Measurements from ENCODE around the gene SKIDA1.

Gene SKIDA1

GRCh38 chr10:21482821-21483220 is 42.7 kb downstream of the SKIDA1 start:
- DNase-seq (ENCODE audit: low spot score) = no peak

GRCh38 chr10:21481407-21481806 is 44.1 kb downstream of the SKIDA1 start:
- DNase-seq (ENCODE audit: low spot score) = no peak

DNA sequence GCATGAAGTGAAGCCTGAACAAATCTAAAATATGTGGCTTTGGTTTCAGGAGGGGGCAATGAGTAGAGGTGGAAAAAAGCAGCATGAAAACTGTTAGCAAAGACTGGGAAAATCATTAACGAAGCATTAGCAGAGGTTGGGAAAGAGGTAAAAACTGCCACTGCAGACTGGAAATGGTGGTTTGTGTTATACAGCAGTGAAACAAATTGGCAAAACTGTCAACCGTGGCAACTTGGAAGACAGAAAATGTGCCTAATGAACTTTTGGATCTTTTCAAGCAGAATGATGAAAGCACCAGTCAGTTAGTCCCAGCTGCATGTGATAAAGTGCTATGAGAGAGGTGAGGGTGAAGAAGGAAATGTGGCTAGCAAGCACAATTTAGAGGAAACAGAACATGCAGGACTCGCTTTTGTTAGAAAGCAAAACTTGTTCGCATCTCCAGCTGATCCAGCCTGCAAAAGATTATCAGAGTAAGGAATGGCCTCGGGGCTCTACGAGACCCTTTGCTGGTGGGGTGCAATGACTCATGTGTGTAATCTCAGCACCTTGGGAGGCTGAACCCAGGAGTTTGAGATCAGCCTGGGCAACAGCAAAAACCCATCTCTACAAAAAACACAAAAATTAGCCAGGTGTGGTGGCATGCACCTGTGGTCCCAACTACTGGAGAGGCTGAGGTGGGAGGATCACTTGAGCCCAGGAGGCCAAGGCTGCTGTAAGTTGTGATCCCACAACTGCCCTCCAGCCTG is 45.7 kb downstream of the SKIDA1 start:
- no peak for DNase-seq (ENCODE audit: low spot score)

DNA sequence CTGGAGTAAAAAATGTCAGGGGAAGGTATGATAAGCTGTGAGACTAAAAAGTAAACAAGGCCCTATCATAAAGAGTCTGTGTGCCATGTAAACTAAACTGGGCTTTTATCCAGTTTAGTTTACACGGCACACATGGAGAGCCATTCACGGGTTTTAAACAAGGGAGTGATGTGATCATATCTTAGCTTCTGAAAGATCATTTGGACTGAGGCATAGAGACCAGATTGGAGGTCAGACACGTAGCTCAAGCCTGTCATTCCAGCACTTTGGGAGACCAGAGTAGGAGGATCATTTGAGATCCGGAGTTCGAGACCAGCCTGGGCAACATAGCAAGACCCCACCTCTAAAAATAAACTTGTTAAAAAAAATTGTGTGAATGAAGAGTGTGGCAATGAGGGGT is 50.1 kb downstream of the SKIDA1 start:
- no peak for DNase-seq (ENCODE audit: low spot score)

- no peak for DNase-seq (ENCODE audit: low spot score)
Observed at GRCh38 chr10:21473541-21473940, 51.9 kb downstream of the SKIDA1 start.

GRCh38 chr10:21473135-21473534 is 52.3 kb downstream of the SKIDA1 start:
- DNase-seq (ENCODE audit: low spot score) = no peak

- DNase-seq (ENCODE audit: low spot score) = no peak
Observed at GRCh38 chr10:21468086-21468485, 57.4 kb downstream of the SKIDA1 start.

- no peak for DNase-seq (ENCODE audit: low spot score)
Observed at GRCh38 chr10:21467633-21468032, 57.8 kb downstream of the SKIDA1 start.

DNA sequence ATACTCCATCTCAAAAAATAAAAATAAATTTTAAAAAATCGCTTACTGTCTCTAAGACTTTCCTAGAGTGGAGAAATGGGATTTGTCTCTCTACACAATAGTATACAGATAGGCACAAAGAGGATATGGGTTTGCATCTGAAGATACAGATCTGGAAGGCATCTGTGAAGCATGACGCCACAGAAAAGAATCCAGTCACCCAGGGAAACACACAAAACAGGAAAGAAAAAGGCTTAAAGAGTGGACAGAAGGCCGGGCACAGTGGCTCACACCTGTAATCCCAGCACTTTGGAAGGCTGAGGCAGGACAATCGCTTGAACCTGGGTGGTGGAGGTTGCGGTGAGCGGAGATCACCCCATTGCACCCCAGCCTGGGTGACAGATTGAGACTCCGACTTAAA is 61.3 kb downstream of the SKIDA1 start:
- no peak for DNase-seq (ENCODE audit: low spot score)
